ENCODE data around the gene GTPBP1.

GRCh38 chr22:38727123-38727522 is 21.4 kb downstream of the GTPBP1 start:
- no peak for TF ChIP-seq CTCF (conservative IDR thresholded peaks at IDR 0.05)
- TF ChIP-seq EZH2 (IDR thresholded peaks at IDR 0.05; ENCODE audit: low read depth): no peak

Data from PC-9 (cell line).